Endothelial cell of hepatic sinusoid (primary cell): ENCODE data around the gene SCFD2.
"Not testable (repeated sequence)": the region's sequence is repeated elsewhere in the genome, so short reads cannot be mapped to it uniquely, and the experiment has no call there.

Experiments
- in situ Hi-C: cut with HindIII; loops from 2 replicates; pipeline ENCODE4 v1.10.0; 2017; ENCODE audit warnings: low sequenced_read_pairs

SCFD2 gene

GRCh38 chr4:53267026-53267425 lies 98.8 kb downstream of the SCFD2 start:
- in situ Hi-C loops: no loop called here

- in situ Hi-C loops: not testable (repeated sequence)
Measured at GRCh38 chr4:53255986-53256385, 109.9 kb downstream of the SCFD2 start.

GRCh38 chr4:53240573-53240972 lies 125.3 kb downstream of the SCFD2 start:
- in situ Hi-C loops: no loop called here

GRCh38 chr4:53238352-53238751 lies 127.5 kb downstream of the SCFD2 start:
- in situ Hi-C loops: not testable (repeated sequence)

GRCh38 chr4:53237811-53238210 lies 128.1 kb downstream of the SCFD2 start:
- in situ Hi-C loops: not testable (repeated sequence)

GRCh38 chr4:53236624-53237023 lies 129.2 kb downstream of the SCFD2 start:
- in situ Hi-C loops: not testable (repeated sequence)

- in situ Hi-C loops: no loop called here
Measured at GRCh38 chr4:53235547-53235946, 130.3 kb downstream of the SCFD2 start.

- in situ Hi-C loops: no loop called here
Measured at GRCh38 chr4:53234669-53235068, 131.2 kb downstream of the SCFD2 start.

GRCh38 chr4:53234111-53234510 lies 131.8 kb downstream of the SCFD2 start:
- in situ Hi-C loops: no loop called here

- in situ Hi-C loops: no loop called here
Measured at GRCh38 chr4:53233114-53233795, 132.6 kb downstream of the SCFD2 start.

GRCh38 chr4:53232371-53232770 lies 133.5 kb downstream of the SCFD2 start:
- in situ Hi-C loops: no loop called here

GRCh38 chr4:53228036-53228435 lies 137.8 kb downstream of the SCFD2 start:
- in situ Hi-C loops: no loop called here

- in situ Hi-C loops: no loop called here
Measured at GRCh38 chr4:53227451-53227850, 138.4 kb downstream of the SCFD2 start.

- in situ Hi-C loops: no loop called here
Measured at GRCh38 chr4:53221832-53222480, 143.9 kb downstream of the SCFD2 start.

- in situ Hi-C loops: not testable (repeated sequence)
Measured at GRCh38 chr4:53219148-53219547, 146.7 kb downstream of the SCFD2 start.

GRCh38 chr4:53208753-53209152 lies 157.1 kb downstream of the SCFD2 start:
- in situ Hi-C loops: no loop called here

GRCh38 chr4:53205970-53206369 lies 159.9 kb downstream of the SCFD2 start:
- in situ Hi-C loops: no loop called here

- in situ Hi-C loops: no loop called here
Measured at GRCh38 chr4:53199356-53199755, 166.5 kb downstream of the SCFD2 start.

- in situ Hi-C loops: no loop called here
Measured at GRCh38 chr4:53197772-53198142, 168.1 kb downstream of the SCFD2 start.

GRCh38 chr4:53196882-53197771 lies 168.7 kb downstream of the SCFD2 start:
- in situ Hi-C loops: no loop called here

GRCh38 chr4:53195815-53196661 lies 169.8 kb downstream of the SCFD2 start:
- in situ Hi-C loops: no loop called here
